ENCODE results near the gene TWIST2.

DNA sequence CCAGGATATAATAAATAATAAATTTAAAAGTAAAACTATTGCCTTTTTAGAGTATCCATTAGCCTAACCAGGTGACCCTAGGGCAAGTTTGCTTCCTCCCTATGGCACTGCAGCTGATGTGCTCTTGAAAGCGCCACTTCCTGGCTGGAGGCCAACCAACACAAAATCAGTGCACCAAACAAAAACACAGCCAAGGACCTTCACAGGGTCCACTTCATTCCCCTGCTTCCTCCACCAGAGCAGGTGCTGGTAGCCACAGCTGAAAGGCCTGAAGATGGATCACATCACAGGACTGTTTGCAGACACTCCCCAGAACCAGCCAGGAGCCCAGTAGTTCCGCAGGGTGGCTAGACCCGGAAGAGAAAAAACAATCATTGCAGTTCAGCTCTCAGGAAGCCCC, 108.8 kb downstream of the TWIST2 start:
- no peak for TF ChIP-seq ZNF274 (IDR thresholded peaks at IDR 0.05; ENCODE audit: low read depth, low read length)
- TF ChIP-seq SUZ12 (IDR thresholded peaks at IDR 0.05; ENCODE audit: extremely low read depth, insufficient read depth, insufficient read length), result no peak

All from NT2/D1 (cell line).